Loucy (cell line): ENCODE data around the gene FOXK1.

ENCODE experiments used
- EZH2phosphoT487 ChIP-seq: fragments of 200-600 bp; IDR thresholded peaks from 2 replicates; pipeline ENCODE4 v1.6.1; 2018; ENCODE audit warnings: antibody characterized with exemption, mild to moderate bottlenecking, moderate library complexity, borderline replicate concordance
- TF ChIP-seq, protein P1 (sequence below): fragments of 200-600 bp; sonication (generic); conservative IDR thresholded peaks from 2 replicates; pipeline ENCODE4 v1.5.1; 2014; ENCODE audit warnings: mild to moderate bottlenecking, antibody characterized with exemption, low read length

DNA sequence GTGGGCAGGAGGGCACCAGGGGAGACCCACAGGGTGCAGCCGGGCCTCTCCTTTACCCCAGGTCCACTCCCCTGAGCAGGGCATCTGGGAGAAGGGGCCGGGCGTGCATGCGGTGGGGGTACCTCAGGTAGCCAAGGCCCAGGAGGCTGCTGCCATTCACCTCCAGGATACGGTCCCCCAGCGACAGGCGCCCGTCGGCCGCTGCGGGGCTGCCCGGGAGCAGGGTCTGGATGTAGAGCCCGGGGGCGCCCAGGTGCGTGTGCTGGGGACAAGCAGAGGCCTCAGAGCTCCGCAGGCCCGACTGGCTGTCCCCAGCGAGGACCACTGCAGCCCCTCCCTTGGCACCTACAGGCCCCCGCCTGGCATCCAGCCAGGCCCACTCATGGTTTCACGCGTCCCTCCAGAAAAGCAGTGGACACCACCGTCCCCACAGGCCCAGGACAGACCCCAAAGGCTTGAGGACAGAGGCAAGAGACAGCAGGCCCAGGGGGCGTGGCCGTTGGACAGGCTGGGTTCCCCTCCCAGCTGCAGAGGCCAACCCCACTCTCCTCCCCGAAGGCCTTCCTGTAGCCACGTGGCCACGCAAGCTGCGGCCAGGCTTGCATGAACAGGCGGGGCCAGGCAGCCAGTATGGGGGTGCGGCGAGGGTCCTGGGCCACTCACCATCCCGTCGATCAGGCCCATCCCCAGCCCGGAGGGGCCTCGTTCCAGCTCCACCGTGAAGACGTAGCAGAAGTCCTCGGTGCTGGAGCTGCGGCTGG, 117.6 kb downstream of the FOXK1 start:
- TF ChIP-seq, protein P1, sequence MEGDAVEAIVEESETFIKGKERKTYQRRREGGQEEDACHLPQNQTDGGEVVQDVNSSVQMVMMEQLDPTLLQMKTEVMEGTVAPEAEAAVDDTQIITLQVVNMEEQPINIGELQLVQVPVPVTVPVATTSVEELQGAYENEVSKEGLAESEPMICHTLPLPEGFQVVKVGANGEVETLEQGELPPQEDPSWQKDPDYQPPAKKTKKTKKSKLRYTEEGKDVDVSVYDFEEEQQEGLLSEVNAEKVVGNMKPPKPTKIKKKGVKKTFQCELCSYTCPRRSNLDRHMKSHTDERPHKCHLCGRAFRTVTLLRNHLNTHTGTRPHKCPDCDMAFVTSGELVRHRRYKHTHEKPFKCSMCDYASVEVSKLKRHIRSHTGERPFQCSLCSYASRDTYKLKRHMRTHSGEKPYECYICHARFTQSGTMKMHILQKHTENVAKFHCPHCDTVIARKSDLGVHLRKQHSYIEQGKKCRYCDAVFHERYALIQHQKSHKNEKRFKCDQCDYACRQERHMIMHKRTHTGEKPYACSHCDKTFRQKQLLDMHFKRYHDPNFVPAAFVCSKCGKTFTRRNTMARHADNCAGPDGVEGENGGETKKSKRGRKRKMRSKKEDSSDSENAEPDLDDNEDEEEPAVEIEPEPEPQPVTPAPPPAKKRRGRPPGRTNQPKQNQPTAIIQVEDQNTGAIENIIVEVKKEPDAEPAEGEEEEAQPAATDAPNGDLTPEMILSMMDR, result no peak
- TF ChIP-seq EZH2phosphoT487, result no peak
